ENCODE measurements around the gene MFSD11.

- TF ChIP-seq ZBTB7A (IDR thresholded peaks at IDR 0.05; ENCODE audit: low read depth) (no peak), CEBPB (IDR thresholded peaks at IDR 0.05) (no peak), RAD21 (IDR thresholded peaks at IDR 0.05; ENCODE audit: low read depth) (no peak), EP300 (IDR thresholded peaks at IDR 0.05; ENCODE audit: borderline replicate concordance) (no peak), CREB1 (IDR thresholded peaks at IDR 0.05; ENCODE audit: low read depth) (no peak)
- TF ChIP-seq, protein P1, sequence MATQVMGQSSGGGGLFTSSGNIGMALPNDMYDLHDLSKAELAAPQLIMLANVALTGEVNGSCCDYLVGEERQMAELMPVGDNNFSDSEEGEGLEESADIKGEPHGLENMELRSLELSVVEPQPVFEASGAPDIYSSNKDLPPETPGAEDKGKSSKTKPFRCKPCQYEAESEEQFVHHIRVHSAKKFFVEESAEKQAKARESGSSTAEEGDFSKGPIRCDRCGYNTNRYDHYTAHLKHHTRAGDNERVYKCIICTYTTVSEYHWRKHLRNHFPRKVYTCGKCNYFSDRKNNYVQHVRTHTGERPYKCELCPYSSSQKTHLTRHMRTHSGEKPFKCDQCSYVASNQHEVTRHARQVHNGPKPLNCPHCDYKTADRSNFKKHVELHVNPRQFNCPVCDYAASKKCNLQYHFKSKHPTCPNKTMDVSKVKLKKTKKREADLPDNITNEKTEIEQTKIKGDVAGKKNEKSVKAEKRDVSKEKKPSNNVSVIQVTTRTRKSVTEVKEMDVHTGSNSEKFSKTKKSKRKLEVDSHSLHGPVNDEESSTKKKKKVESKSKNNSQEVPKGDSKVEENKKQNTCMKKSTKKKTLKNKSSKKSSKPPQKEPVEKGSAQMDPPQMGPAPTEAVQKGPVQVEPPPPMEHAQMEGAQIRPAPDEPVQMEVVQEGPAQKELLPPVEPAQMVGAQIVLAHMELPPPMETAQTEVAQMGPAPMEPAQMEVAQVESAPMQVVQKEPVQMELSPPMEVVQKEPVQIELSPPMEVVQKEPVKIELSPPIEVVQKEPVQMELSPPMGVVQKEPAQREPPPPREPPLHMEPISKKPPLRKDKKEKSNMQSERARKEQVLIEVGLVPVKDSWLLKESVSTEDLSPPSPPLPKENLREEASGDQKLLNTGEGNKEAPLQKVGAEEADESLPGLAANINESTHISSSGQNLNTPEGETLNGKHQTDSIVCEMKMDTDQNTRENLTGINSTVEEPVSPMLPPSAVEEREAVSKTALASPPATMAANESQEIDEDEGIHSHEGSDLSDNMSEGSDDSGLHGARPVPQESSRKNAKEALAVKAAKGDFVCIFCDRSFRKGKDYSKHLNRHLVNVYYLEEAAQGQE (IDR thresholded peaks at IDR 0.05; ENCODE audit: low read depth): no peak
These were observed 21.6 kb upstream of the MFSD11 start for GRCh38 chr17:76716146-76716838.
